Measurements from ENCODE around the gene NUDT1. TPM values are rescaled to one million over a fixed set of nuclear protein-coding genes. Genes with fewer than 3 reads are reported as not detected.

Gene NUDT1
- total RNA-seq, 1 donor from 2014 or later, result 32.2 TPM

- no peak for DNase-seq (ENCODE audit: extremely low spot score, unreplicated experiment)
- Mint-ChIP-seq H3K27ac (peak overlapping the region; percentile 22), H3K4me1 (ENCODE audit: unreplicated experiment) (peaks cover 10% of the 10 kb centered on the region), H3K4me3 (no peak overlapping the region), H3K27me3 (no peaks in the 10 kb centered on the region), H3K36me3 (peaks cover 12% of the 10 kb centered on the region), H3K9me3 (no peaks in the 10 kb centered on the region)
- no peak for TF ChIP-seq CTCF (conservative IDR thresholded peaks at IDR 0.05)
Measured at GRCh38 chr7:2269991-2270460, 28.0 kb downstream of the NUDT1 start.

DNA sequence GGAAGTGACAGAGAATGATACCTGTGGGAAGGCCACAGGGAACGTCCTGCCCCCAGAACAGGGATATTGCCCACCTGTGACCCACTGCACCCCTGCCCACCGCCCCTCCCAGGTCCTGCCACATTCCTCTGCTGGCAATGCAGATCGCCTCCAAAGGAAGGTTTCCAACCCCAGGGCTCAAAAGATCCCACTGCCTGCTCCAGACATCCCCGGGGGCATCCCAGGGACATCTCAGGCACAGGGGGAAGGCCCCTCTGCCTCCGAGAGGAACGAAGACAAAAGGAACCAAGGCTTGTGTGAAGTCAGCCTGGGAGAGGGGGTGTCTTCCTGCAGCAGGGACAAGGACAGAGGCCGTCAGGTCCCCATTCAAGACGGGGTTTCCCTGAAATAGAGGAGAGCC is 28.5 kb downstream of the NUDT1 start:
- TF ChIP-seq CTCF (conservative IDR thresholded peaks at IDR 0.05), result no peak
- Mint-ChIP-seq H3K9me3 (no peaks in the 10 kb centered on the region), H3K4me1 (ENCODE audit: unreplicated experiment) (peaks cover 10% of the 10 kb centered on the region), H3K4me3 (no peak overlapping the region), H3K27ac (no peak overlapping the region), H3K27me3 (no peaks in the 10 kb centered on the region), H3K36me3 (peaks cover 12% of the 10 kb centered on the region)
- no peak for DNase-seq (ENCODE audit: extremely low spot score, unreplicated experiment)

DNA sequence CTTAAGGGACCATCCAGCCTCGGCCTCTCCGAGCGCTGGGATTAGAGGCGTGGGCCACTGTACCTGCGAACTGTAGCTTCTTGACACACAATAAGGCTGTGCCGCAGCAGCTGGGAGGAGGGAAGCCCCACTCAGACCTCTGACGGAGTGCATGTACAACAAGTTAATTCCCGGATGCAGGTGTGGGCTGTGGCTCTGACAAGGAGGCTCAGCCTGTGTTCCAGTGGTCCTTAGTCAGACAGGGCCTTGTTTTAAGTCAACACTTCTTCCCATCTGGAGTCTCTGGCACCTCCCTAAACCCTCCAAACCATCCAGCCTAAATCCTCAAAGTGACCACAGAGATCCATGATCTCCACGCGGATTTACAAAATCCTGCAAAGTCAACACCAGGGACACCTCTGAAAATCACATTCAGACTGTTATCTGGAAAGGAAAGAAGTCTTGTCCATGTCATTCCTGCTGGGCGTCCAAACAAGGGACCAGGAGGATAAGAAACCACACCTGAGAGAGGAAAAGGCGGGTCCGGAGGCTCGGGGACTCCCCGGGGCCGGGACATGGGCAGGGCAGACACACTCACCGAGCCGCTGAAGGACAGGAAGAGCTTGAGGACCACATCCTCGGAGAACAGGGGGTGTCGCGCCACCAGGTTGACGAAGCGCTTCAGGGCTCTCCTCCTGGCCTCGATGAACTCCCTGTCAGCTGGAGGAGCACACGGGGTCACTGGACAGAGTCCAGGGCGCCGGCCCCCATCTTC is 29.4 kb downstream of the NUDT1 start:
- TF ChIP-seq CTCF (conservative IDR thresholded peaks at IDR 0.05), result no peak
- H3K36me3 Mint-ChIP-seq, result peaks cover 12% of the 10 kb centered on the region
- H3K4me1 Mint-ChIP-seq (ENCODE audit: unreplicated experiment), result peaks cover 10% of the 10 kb centered on the region
- H3K4me3 Mint-ChIP-seq, result no peak overlapping the region
- no peaks in the 10 kb centered on the region for H3K27me3 Mint-ChIP-seq
- DNase-seq (ENCODE audit: extremely low spot score, unreplicated experiment), result no peak
- H3K27ac Mint-ChIP-seq, result no peak overlapping the region
- H3K9me3 Mint-ChIP-seq, result no peaks in the 10 kb centered on the region

- no peaks in the 10 kb centered on the region for H3K27me3 Mint-ChIP-seq
- no peak for DNase-seq (ENCODE audit: extremely low spot score, unreplicated experiment)
- no peak for TF ChIP-seq CTCF (conservative IDR thresholded peaks at IDR 0.05)
- peaks cover 10% of the 10 kb centered on the region for H3K4me1 Mint-ChIP-seq (ENCODE audit: unreplicated experiment)
- no peak overlapping the region for H3K4me3 Mint-ChIP-seq
- no peak overlapping the region for H3K27ac Mint-ChIP-seq
- peaks cover 13% of the 10 kb centered on the region for H3K36me3 Mint-ChIP-seq
- H3K9me3 Mint-ChIP-seq, result no peaks in the 10 kb centered on the region
Measured at GRCh38 chr7:2272031-2272430, 30.0 kb downstream of the NUDT1 start.

GRCh38 chr7:2273866-2274265 is 31.8 kb downstream of the NUDT1 start:
- Mint-ChIP-seq H3K4me1 (ENCODE audit: unreplicated experiment) (peaks cover 10% of the 10 kb centered on the region), H3K27me3 (no peaks in the 10 kb centered on the region), H3K9me3 (no peaks in the 10 kb centered on the region), H3K4me3 (no peak overlapping the region), H3K36me3 (peaks cover 15% of the 10 kb centered on the region), H3K27ac (no peak overlapping the region)
- no peak for TF ChIP-seq CTCF (conservative IDR thresholded peaks at IDR 0.05)
- no peak for DNase-seq (ENCODE audit: extremely low spot score, unreplicated experiment)
